ENCODE data around the gene PADI3. TPM values are rescaled to one million over a fixed set of nuclear protein-coding genes. Genes with fewer than 3 reads are reported as not detected.

The PADI3 gene
- total and polyA plus RNA-seq, 2 of the 13 experiments (the other 11 are each of a cell fraction or from before 2014, with no cell fraction given), result not detected

- POLR2A ChIA-PET, result no interaction called here
- CTCF ChIA-PET (ENCODE audit: low intra/inter-chr PET ratio, low total read pairs), result no interaction called here
- H3K27ac ChIP-seq (ENCODE audit: extremely low read length, insufficient read depth, low read length), result no peak overlapping the region
These were observed 1.9 kb upstream of the PADI3 start for GRCh38 chr1:17246971-17247370.

More at GRCh38 chr1:17246971-17247370, 1.9 kb upstream of the PADI3 start:
- no peak for FAIRE-seq
- Histone ChIP-seq H3K27me3 (ENCODE audit: control insufficient read depth in 1 of 2, insufficient read depth in 2 of 2, low read length in 2 of 2) (peaks cover 4 to 49% of the 10 kb centered on the region in 2 experiments; a peak in 3 of 5 replicates), H3K9me3 (ENCODE audit: low read length) (no peaks in the 10 kb centered on the region), H3K9ac (ENCODE audit: insufficient read depth, low read depth, low read length) (no peak overlapping the region), H2AFZ (ENCODE audit: low read length) (no peak overlapping the region), H3K4me1 (ENCODE audit: insufficient read depth, low read length) (no peaks in the 10 kb centered on the region), H3K4me2 (ENCODE audit: low read depth, low read length) (no peak overlapping the region), H3K4me3 (replicated peaks in 1 of 3; ENCODE audit: insufficient read depth in 1 of 3, low read depth in 2 of 3, low read length in 3 of 3) (no peak overlapping the region), H3K36me3 (replicated peaks in 1 of 2; ENCODE audit: control insufficient read depth in 1 of 2, insufficient read depth in 2 of 2, low read length in 2 of 2) (no peaks in the 10 kb centered on the region), H3K79me2 (ENCODE audit: insufficient read depth, low read length) (no peaks in the 10 kb centered on the region), H4K20me1 (ENCODE audit: insufficient read depth, low read length) (no peaks in the 10 kb centered on the region)
- in situ Hi-C loops (cut with HindIII; ENCODE audit: extremely low pct_ligation_motif_present, low pct_unique_long_range_greater_than_20kb) (loop anchor here (25.0 kb wide), 1 partner anchor 285 kb away; no protein-coding TSS in a partner anchor), intact Hi-C loops (cut with micrococcal nuclease; ENCODE audit: unreplicated experiment) (no loop called here)
- no peak for ATAC-seq
- TF ChIP-seq NFYB (CRISPR knock-in tag; IDR thresholded peaks at IDR 0.05) (no peak), KLF12 (CRISPR knock-in tag; IDR thresholded peaks at IDR 0.05; ENCODE audit: borderline replicate concordance) (no peak), DPF2 (CRISPR knock-in tag; IDR thresholded peaks at IDR 0.05; ENCODE audit: borderline replicate concordance, low read depth) (no peak), SRSF1 (optimal IDR thresholded peaks at IDR 0.05; ENCODE audit: low read depth, low read length) (no peak), ZSCAN21 (CRISPR knock-in tag; IDR thresholded peaks at IDR 0.05; ENCODE audit: borderline replicate concordance) (no peak), POGZ (CRISPR knock-in tag; IDR thresholded peaks at IDR 0.05) (no peak), ZNF780A (CRISPR knock-in tag; IDR thresholded peaks at IDR 0.05) (no peak), HNRNPUL1 (IDR thresholded peaks at IDR 0.05; ENCODE audit: low read depth, low read length) (no peak), ZUFSP (CRISPR knock-in tag; IDR thresholded peaks at IDR 0.05; ENCODE audit: borderline replicate concordance) (no peak), ERF (CRISPR knock-in tag; IDR thresholded peaks at IDR 0.05) (no peak), CHD2 (IDR thresholded peaks at IDR 0.05; ENCODE audit: low read depth, low read length) (no peak), HCFC1 (IDR thresholded peaks at IDR 0.05; ENCODE audit: low read depth, low read length) (no peak), ZBTB42 (CRISPR knock-in tag; IDR thresholded peaks at IDR 0.05) (no peak), ZNF878 (CRISPR knock-in tag; IDR thresholded peaks at IDR 0.05) (no peak), ZNF570 (CRISPR knock-in tag; IDR thresholded peaks at IDR 0.05; ENCODE audit: borderline replicate concordance) (no peak), CC2D1A (CRISPR knock-in tag; IDR thresholded peaks at IDR 0.05) (no peak), NRL (CRISPR knock-in tag; IDR thresholded peaks at IDR 0.05; ENCODE audit: borderline replicate concordance) (no peak)
- TF ChIP-seq, protein P1, sequence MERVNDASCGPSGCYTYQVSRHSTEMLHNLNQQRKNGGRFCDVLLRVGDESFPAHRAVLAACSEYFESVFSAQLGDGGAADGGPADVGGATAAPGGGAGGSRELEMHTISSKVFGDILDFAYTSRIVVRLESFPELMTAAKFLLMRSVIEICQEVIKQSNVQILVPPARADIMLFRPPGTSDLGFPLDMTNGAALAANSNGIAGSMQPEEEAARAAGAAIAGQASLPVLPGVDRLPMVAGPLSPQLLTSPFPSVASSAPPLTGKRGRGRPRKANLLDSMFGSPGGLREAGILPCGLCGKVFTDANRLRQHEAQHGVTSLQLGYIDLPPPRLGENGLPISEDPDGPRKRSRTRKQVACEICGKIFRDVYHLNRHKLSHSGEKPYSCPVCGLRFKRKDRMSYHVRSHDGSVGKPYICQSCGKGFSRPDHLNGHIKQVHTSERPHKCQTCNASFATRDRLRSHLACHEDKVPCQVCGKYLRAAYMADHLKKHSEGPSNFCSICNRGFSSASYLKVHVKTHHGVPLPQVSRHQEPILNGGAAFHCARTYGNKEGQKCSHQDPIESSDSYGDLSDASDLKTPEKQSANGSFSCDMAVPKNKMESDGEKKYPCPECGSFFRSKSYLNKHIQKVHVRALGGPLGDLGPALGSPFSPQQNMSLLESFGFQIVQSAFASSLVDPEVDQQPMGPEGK (CRISPR knock-in tag; IDR thresholded peaks at IDR 0.05), result no peak
- 8% methylated on average over 2 of the region's 2 CpGs for WGBS (ENCODE audit: low lambda C conversion rate)
- no TSS peak for BruUV-seq (replicated peaks)
- DNase-seq (ENCODE audit: low spot score), result no peak

Data from HepG2 (cell line).